ENCODE measurements around the gene CAMK1D.

Gene CAMK1D

GRCh38 chr10:12403119-12403518, 53.8 kb downstream of the CAMK1D start:
- no peak for DNase-seq (ENCODE audit: low read depth)

DNA sequence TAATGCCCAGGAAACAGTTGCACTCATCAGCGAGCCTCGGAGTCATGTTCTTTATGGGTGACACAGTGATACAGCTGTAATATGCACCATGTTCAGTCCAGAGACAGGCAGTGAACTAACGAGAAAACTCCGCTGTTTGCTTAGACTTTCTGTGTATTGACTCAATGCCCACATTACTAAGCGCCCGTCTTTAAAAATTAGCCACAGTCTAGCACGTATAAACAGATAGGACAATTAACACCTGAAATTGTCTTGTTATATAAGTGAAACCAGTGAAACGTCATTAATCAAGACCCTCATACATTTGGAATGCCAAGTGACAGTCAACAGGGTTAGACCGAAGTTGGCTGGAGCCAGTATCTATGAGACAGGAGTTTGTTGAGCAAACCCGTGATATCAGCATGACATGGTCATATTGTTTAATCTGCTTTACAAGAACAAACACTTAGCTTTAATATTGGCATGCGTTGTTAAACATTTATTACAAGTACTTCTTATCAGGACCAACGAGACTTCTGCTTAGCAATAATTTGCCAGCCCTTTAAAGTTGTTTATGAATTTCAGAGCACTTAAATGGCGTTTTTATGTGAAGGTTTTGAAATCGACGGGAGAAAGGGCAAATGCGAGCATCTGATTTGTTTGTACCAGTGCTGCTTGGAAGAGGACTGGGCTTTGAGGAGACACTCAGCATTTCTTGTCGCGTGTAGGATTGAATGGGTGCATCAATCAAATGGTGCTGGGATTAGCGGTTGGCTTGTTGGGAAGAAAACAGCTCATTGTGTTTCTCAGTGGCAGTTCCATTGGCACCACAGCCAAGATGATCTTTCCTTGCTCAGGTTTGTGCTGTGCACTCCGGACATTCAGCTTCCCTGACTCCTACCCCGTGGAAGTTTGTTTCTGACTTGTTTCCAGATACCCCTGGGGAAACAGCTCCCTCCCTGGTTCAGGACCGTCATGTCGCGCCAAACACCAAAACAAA, 56.3 kb downstream of the CAMK1D start:
- DNase-seq (ENCODE audit: low read depth): no peak

GRCh38 chr10:12406764-12407400, 57.5 kb downstream of the CAMK1D start:
- DNase-seq (ENCODE audit: low read depth): no peak

GRCh38 chr10:12408472-12408871, 59.1 kb downstream of the CAMK1D start:
- DNase-seq (ENCODE audit: low read depth): no peak

DNA sequence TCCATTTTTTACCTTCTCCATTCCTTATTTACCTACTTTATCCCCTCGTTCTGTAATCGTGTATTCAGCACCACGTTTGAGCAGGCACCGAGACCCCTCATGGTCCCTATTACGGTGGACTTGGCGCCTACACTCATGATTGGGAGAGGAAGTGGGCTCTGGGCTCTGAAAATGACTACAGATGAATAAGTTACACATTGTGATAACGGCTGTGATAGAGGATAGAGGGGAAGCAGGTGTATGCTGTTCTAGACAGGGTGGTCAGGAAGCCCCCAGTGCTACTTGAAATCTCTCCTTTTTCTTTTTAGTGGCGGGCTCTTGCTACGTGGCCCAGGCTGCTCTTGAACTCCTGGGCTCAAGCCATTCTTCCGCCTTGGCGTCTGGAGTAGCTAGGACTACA, 59.8 kb downstream of the CAMK1D start:
- DNase-seq (ENCODE audit: low read depth): no peak

DNA sequence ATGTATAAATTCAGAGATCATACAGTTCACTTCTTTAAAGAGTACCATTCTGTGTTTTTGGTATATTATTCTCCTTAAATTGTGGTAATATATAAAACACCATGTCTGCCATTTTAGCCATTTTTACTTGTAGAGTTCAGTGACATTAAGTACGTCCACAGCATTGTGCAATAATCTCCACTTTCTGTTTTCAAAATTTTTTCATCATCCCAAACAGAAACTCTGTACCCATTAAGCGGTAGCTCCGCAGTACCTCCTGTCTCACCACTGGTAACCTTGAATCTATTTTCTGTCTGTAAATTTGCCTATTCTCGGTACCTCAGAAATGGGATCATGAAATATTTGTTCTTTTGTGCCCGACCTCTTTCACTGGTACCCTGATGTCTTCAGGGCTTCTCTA, 60.3 kb downstream of the CAMK1D start:
- no peak for DNase-seq (ENCODE audit: low read depth)

GRCh38 chr10:12412666-12413368, 63.5 kb downstream of the CAMK1D start:
- DNase-seq (ENCODE audit: low read depth): no peak

DNA sequence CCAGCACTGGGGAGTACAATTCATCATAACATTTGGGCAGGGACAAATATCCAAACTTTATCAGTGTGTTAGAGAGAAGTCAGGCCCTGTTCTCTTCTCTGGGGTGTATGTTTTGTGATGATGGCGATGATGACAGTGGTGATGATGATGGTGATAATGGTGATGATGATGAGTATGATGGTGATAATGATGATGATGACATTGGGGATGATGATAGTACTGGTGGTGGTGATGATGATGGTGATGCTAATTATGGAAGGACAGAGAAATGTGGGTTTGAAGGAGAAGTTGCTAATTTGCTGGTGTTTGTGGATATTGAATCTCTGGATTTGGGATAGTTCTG, 64.0 kb downstream of the CAMK1D start:
- DNase-seq (ENCODE audit: low read depth): no peak

- DNase-seq (ENCODE audit: low read depth): no peak
Measured at GRCh38 chr10:12414278-12414989, 65.1 kb downstream of the CAMK1D start.

DNA sequence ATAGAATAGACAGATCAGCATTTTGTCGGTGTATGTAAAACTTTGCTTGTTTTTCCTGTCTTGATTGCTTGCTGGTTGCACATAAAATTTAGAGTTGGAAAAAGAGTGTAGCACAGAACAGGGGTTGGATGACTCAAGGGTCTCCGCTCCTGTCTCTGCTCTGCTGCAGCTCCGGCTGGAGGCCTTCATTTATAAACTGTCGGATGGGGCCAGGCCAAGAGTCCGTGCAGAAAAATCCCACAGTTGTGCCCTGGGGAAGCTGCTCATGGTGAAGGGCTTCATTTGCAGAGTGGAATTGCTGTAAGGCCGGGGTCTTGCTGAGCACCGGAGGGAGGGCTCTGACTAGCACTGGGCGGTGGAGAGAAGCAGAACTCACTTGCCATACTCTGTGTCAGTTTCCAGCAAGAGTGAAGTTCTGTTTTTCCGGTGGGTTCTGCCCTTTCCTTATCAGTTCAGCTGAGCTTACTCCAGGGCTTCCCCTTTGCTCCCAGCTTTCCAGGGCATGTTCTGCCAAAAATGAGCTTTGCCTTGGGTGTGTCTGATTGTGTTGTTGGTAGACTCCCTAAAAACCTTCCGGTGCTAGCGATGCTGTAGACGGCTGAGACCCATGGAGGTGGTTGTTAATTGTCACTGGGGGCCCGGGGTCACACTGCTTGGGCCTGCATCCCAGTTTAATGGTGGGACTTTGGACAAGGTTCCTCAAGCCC, 67.2 kb downstream of the CAMK1D start:
- DNase-seq (ENCODE audit: low read depth): no peak

GRCh38 chr10:12417331-12417730, 68.0 kb downstream of the CAMK1D start:
- no peak for DNase-seq (ENCODE audit: low read depth)

DNA sequence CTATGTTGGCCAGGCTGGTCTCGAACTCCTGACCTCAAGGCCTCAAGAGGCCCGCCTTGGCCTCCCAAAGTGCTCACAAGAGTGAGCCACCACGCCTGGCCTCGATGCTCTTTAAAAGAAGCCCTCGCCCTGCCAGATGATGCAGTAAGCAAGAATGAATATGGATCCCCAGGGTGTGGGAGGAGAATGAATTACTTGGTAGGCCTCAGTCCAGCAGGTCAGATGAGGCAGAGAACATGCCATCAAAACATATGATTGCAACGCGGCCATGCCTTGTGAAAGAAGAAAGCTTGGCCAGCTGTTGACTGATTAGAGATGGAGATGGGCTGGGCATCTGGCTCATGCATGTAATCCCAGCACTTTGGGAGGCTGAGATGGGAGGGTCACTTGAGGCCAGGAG, 68.7 kb downstream of the CAMK1D start:
- DNase-seq (ENCODE audit: low read depth): no peak

- DNase-seq (ENCODE audit: low read depth): no peak
Measured at GRCh38 chr10:12418725-12419261, 69.4 kb downstream of the CAMK1D start.

- DNase-seq (ENCODE audit: low read depth): peak; percentile 30
Measured at GRCh38 chr10:12419262-12419847, 70.0 kb downstream of the CAMK1D start.

GRCh38 chr10:12420530-12421120, 71.3 kb downstream of the CAMK1D start:
- no peak for DNase-seq (ENCODE audit: low read depth)

- no peak for DNase-seq (ENCODE audit: low read depth)
Measured at GRCh38 chr10:12422189-12422588, 72.8 kb downstream of the CAMK1D start.

DNA sequence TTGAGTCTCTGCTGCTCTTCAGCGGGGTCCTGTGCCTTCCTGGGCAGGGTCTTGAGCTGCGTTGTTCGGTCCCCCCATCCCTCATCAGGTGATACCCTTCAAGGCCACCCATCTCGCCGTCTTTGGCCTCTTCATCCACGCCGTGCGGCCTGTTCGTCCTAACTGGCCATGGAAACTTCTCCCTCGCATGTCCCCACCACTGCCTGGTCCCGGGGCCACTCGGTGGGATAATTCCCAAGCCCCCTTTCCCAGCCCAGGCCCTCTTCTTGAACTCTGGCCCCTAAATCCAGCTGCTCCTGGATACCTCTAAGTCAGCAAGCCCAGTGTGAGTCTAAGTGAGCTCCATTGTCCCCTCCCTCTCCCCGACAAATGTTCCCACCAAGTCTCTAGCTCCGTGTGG, 74.5 kb downstream of the CAMK1D start:
- no peak for DNase-seq (ENCODE audit: low read depth)

GRCh38 chr10:12427276-12427675, 77.9 kb downstream of the CAMK1D start:
- DNase-seq (ENCODE audit: low read depth): no peak

- DNase-seq (ENCODE audit: low read depth): no peak
Measured at GRCh38 chr10:12428447-12429135, 79.2 kb downstream of the CAMK1D start.
